Forelimb muscle (tissue), 1 donor: ENCODE measurements around the gene CLEC4D. TPM values are rescaled to one million over a fixed set of nuclear protein-coding genes. Genes with fewer than 3 reads are reported as not detected.

Source experiments
- polyA plus RNA-seq: library from polyadenylated mRNA; unstranded; fragments of 120-200 nt; gene quantifications from one replicate; pipeline ENCODE4 v1.2.1, GENCODE V29; 2013; ENCODE audit not compliant: insufficient read length

The CLEC4D gene
- polyA plus RNA-seq, 1 donor = 0.23 TPM

Other genes starting within 250 kb of the CLEC4D start
- gene CLEC6A, start 57.5 kb upstream of the CLEC4D start, polyA plus RNA-seq = not detected
- not detected for gene CLEC4E, start 27.4 kb downstream of the CLEC4D start, polyA plus RNA-seq
- gene AICDA, start 99.4 kb downstream of the CLEC4D start, polyA plus RNA-seq = 0.30 TPM
- 143 TPM for gene MFAP5, start 149.3 kb downstream of the CLEC4D start, polyA plus RNA-seq
- gene RIMKLB, start 184.5 kb downstream of the CLEC4D start, polyA plus RNA-seq = 88.9 TPM